ENCODE data around the gene CDKN1A. TPM values are rescaled to one million over a fixed set of nuclear protein-coding genes. Genes with fewer than 3 reads are reported as not detected.

CDKN1A gene
- total and polyA plus RNA-seq, 9 of the 15 experiments (the other 6 are each of a cell fraction or from before 2014, with no cell fraction given), result 0.25 to 8.1 (median 5.1) TPM

DNA sequence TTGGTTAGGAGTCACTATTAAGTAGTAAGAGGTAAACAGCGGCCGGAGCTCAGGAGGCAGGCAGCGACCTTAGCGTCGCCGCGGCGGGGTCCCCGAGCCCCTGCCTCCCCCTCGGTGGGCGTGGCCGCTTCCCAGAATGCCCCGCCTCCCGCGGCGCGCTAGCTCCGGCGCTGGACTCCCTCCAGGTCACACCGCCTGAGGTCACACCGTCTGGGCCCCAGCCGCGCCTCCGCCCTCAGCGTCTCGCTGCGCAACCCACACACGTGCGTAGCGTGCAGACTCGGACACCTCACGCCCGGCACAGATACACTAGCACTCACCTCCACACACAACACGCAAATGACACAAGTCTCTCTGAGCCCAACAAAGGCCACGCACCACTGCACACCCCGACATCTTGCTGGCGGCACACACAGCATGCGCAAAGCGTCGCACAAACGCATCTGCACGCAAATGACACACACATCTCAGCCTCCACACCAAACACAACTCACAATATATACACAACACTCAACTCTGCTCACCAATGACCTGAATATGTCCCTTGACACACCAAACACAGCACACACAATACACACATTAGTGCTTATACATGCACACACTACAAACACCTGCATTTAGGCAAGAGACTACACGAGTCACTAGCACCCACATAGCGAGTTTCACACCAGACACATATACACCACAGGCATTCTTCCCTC, 17.6 kb upstream of the CDKN1A start (continued):
- TF ChIP-seq ZNF609 (CRISPR knock-in tag; IDR thresholded peaks at IDR 0.05; ENCODE audit: borderline replicate concordance) (no peak), ZBTB1 (CRISPR knock-in tag; IDR thresholded peaks at IDR 0.05; ENCODE audit: borderline replicate concordance, low read depth) (peak; percentile 43; the same call in 1 of the 2 replicates), KLF13 (tag; IDR thresholded peaks at IDR 0.05; ENCODE audit: borderline replicate concordance, low read depth) (peak; percentile 92), SMC3 (conservative IDR thresholded peaks at IDR 0.05; ENCODE audit: insufficient read depth, low read depth, low read length) (no peak), CXXC5 (CRISPR knock-in tag; IDR thresholded peaks at IDR 0.05) (peak; percentile 98), MTA2 (IDR thresholded peaks at IDR 0.05; ENCODE audit: low read depth) (no peak), HIVEP1 (CRISPR knock-in tag; IDR thresholded peaks at IDR 0.05) (0 out of 2 replicates have a peak, but pooled peaks have one; percentile 42), ARID1B (IDR thresholded peaks at IDR 0.05) (peak; percentile 65), ZSCAN29 (IDR thresholded peaks at IDR 0.05) (0 out of 2 replicates have a peak, but pooled peaks have one; percentile 32), KLF1 (tag; IDR thresholded peaks at IDR 0.05) (0 out of 2 replicates have a peak, but pooled peaks have one; percentile 38), CHCHD3 (CRISPR knock-in tag; IDR thresholded peaks at IDR 0.05) (no peak), ETS2 (tag; IDR thresholded peaks at IDR 0.05; ENCODE audit: borderline replicate concordance, poor library complexity, severe bottlenecking) (no peak)
- TF ChIP-seq, protein P1, sequence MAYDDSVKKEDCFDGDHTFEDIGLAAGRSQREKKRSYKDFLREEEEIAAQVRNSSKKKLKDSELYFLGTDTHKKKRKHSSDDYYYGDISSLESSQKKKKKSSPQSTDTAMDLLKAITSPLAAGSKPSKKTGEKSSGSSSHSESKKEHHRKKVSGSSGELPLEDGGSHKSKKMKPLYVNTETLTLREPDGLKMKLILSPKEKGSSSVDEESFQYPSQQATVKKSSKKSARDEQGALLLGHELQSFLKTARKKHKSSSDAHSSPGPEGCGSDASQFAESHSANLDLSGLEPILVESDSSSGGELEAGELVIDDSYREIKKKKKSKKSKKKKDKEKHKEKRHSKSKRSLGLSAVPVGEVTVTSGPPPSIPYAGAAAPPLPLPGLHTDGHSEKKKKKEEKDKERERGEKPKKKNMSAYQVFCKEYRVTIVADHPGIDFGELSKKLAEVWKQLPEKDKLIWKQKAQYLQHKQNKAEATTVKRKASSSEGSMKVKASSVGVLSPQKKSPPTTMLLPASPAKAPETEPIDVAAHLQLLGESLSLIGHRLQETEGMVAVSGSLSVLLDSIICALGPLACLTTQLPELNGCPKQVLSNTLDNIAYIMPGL (CRISPR knock-in tag; IDR thresholded peaks at IDR 0.05), result no peak

Measured in K562 (cell line).